ENCODE results near the gene GPRC5B.

Gene GPRC5B

GRCh38 chr16:19879241-19879792, 5.3 kb downstream of the GPRC5B start:
- H3K4me1 ChIP-seq (ENCODE audit: insufficient read depth, low read length): no peaks in the 10 kb centered on the region
- H3K27ac ChIP-seq (ENCODE audit: low read depth, low read length): no peak overlapping the region
- H3K4me3 ChIP-seq (ENCODE audit: low read depth in 1 of 2, low read length in 2 of 2): no peak overlapping the region
- H3K9ac ChIP-seq (ENCODE audit: low read length): no peak overlapping the region
- H3K36me3 ChIP-seq (ENCODE audit: insufficient read depth, low read length): no peaks in the 10 kb centered on the region
- H3K9me3 ChIP-seq (ENCODE audit: low read length): no peaks in the 10 kb centered on the region
- peaks cover 0 to 12% of the 10 kb centered on the region in 2 donors for H3K27me3 ChIP-seq (ENCODE audit: control insufficient read depth in 1 of 2, insufficient read depth in 2 of 2, low read length in 2 of 2)

GRCh38 chr16:19878757-19879156, 5.9 kb downstream of the GPRC5B start:
- no peaks in the 10 kb centered on the region for H3K9me3 ChIP-seq (ENCODE audit: low read length)
- H3K4me1 ChIP-seq (ENCODE audit: insufficient read depth, low read length): no peaks in the 10 kb centered on the region
- peaks cover 0 to 7% of the 10 kb centered on the region in 2 donors for H3K27me3 ChIP-seq (ENCODE audit: control insufficient read depth in 1 of 2, insufficient read depth in 2 of 2, low read length in 2 of 2)
- no peaks in the 10 kb centered on the region for H3K36me3 ChIP-seq (ENCODE audit: insufficient read depth, low read length)
- no peak overlapping the region for H3K9ac ChIP-seq (ENCODE audit: low read length)
- H3K4me3 ChIP-seq (ENCODE audit: low read depth in 1 of 2, low read length in 2 of 2): no peak overlapping the region
- no peak overlapping the region for H3K27ac ChIP-seq (ENCODE audit: low read depth, low read length)

- Histone ChIP-seq H3K27me3 (ENCODE audit: control insufficient read depth in 1 of 2, insufficient read depth in 2 of 2, low read length in 2 of 2) (no peaks in the 10 kb centered on the region), H3K9ac (ENCODE audit: low read length) (no peak overlapping the region), H3K36me3 (ENCODE audit: insufficient read depth, low read length) (no peaks in the 10 kb centered on the region), H3K9me3 (ENCODE audit: low read length) (no peaks in the 10 kb centered on the region), H3K27ac (ENCODE audit: low read depth, low read length) (no peak overlapping the region), H3K4me1 (ENCODE audit: insufficient read depth, low read length) (no peaks in the 10 kb centered on the region), H3K4me3 (ENCODE audit: low read depth in 1 of 2, low read length in 2 of 2) (no peak overlapping the region)
These were observed 8.1 kb downstream of the GPRC5B start for GRCh38 chr16:19876501-19877059.

- no peak overlapping the region for H3K4me3 ChIP-seq (ENCODE audit: low read depth in 1 of 2, low read length in 2 of 2)
- H3K27ac ChIP-seq (ENCODE audit: low read depth, low read length): no peak overlapping the region
- H3K4me1 ChIP-seq (ENCODE audit: insufficient read depth, low read length): no peaks in the 10 kb centered on the region
- H3K36me3 ChIP-seq (ENCODE audit: insufficient read depth, low read length): no peaks in the 10 kb centered on the region
- no peaks in the 10 kb centered on the region for H3K9me3 ChIP-seq (ENCODE audit: low read length)
- H3K9ac ChIP-seq (ENCODE audit: low read length): no peak overlapping the region
- H3K27me3 ChIP-seq (ENCODE audit: control insufficient read depth in 1 of 2, insufficient read depth in 2 of 2, low read length in 2 of 2): no peaks in the 10 kb centered on the region
These were observed 8.7 kb downstream of the GPRC5B start for GRCh38 chr16:19875900-19876299.

GRCh38 chr16:19874851-19875546, 9.6 kb downstream of the GPRC5B start:
- H3K9ac ChIP-seq (ENCODE audit: low read length): no peak overlapping the region
- no peak overlapping the region for H3K4me3 ChIP-seq (ENCODE audit: low read depth in 1 of 2, low read length in 2 of 2)
- H3K27ac ChIP-seq (ENCODE audit: low read depth, low read length): no peak overlapping the region
- no peaks in the 10 kb centered on the region for H3K36me3 ChIP-seq (ENCODE audit: insufficient read depth, low read length)
- no peaks in the 10 kb centered on the region for H3K9me3 ChIP-seq (ENCODE audit: low read length)
- no peaks in the 10 kb centered on the region for H3K4me1 ChIP-seq (ENCODE audit: insufficient read depth, low read length)
- no peaks in the 10 kb centered on the region for H3K27me3 ChIP-seq (ENCODE audit: control insufficient read depth in 1 of 2, insufficient read depth in 2 of 2, low read length in 2 of 2)

GRCh38 chr16:19874026-19874425, 10.6 kb downstream of the GPRC5B start:
- H3K27ac ChIP-seq (ENCODE audit: low read depth, low read length): no peak overlapping the region
- no peaks in the 10 kb centered on the region for H3K27me3 ChIP-seq (ENCODE audit: control insufficient read depth in 1 of 2, insufficient read depth in 2 of 2, low read length in 2 of 2)
- no peaks in the 10 kb centered on the region for H3K9me3 ChIP-seq (ENCODE audit: low read length)
- no peak overlapping the region for H3K9ac ChIP-seq (ENCODE audit: low read length)
- no peak overlapping the region for H3K4me3 ChIP-seq (ENCODE audit: low read depth in 1 of 2, low read length in 2 of 2)
- no peaks in the 10 kb centered on the region for H3K36me3 ChIP-seq (ENCODE audit: insufficient read depth, low read length)
- no peaks in the 10 kb centered on the region for H3K4me1 ChIP-seq (ENCODE audit: insufficient read depth, low read length)

- no peak overlapping the region for H3K4me3 ChIP-seq (ENCODE audit: low read depth in 1 of 2, low read length in 2 of 2)
- no peak overlapping the region for H3K9ac ChIP-seq (ENCODE audit: low read length)
- H3K27ac ChIP-seq (ENCODE audit: low read depth, low read length): no peak overlapping the region
- no peaks in the 10 kb centered on the region for H3K36me3 ChIP-seq (ENCODE audit: insufficient read depth, low read length)
- H3K9me3 ChIP-seq (ENCODE audit: low read length): no peaks in the 10 kb centered on the region
- no peaks in the 10 kb centered on the region for H3K27me3 ChIP-seq (ENCODE audit: control insufficient read depth in 1 of 2, insufficient read depth in 2 of 2, low read length in 2 of 2)
- H3K4me1 ChIP-seq (ENCODE audit: insufficient read depth, low read length): no peaks in the 10 kb centered on the region
These were observed 11.7 kb downstream of the GPRC5B start for GRCh38 chr16:19872935-19873334.

- H3K27ac ChIP-seq (ENCODE audit: low read depth, low read length): no peak overlapping the region
- no peaks in the 10 kb centered on the region for H3K27me3 ChIP-seq (ENCODE audit: control insufficient read depth in 1 of 2, insufficient read depth in 2 of 2, low read length in 2 of 2)
- H3K36me3 ChIP-seq (ENCODE audit: insufficient read depth, low read length): no peaks in the 10 kb centered on the region
- no peaks in the 10 kb centered on the region for H3K9me3 ChIP-seq (ENCODE audit: low read length)
- H3K9ac ChIP-seq (ENCODE audit: low read length): no peak overlapping the region
- H3K4me3 ChIP-seq (ENCODE audit: low read depth in 1 of 2, low read length in 2 of 2): no peak overlapping the region
- H3K4me1 ChIP-seq (ENCODE audit: insufficient read depth, low read length): no peaks in the 10 kb centered on the region
These were observed 12.3 kb downstream of the GPRC5B start for GRCh38 chr16:19872179-19872863.

GRCh38 chr16:19871721-19872120, 12.9 kb downstream of the GPRC5B start:
- no peak overlapping the region for H3K9ac ChIP-seq (ENCODE audit: low read length)
- no peaks in the 10 kb centered on the region for H3K9me3 ChIP-seq (ENCODE audit: low read length)
- no peak overlapping the region for H3K4me3 ChIP-seq (ENCODE audit: low read depth in 1 of 2, low read length in 2 of 2)
- H3K36me3 ChIP-seq (ENCODE audit: insufficient read depth, low read length): no peaks in the 10 kb centered on the region
- no peaks in the 10 kb centered on the region for H3K4me1 ChIP-seq (ENCODE audit: insufficient read depth, low read length)
- no peak overlapping the region for H3K27ac ChIP-seq (ENCODE audit: low read depth, low read length)
- H3K27me3 ChIP-seq (ENCODE audit: control insufficient read depth in 1 of 2, insufficient read depth in 2 of 2, low read length in 2 of 2): no peaks in the 10 kb centered on the region

GRCh38 chr16:19868421-19868820, 16.2 kb downstream of the GPRC5B start:
- Histone ChIP-seq H3K4me1 (ENCODE audit: insufficient read depth, low read length) (no peaks in the 10 kb centered on the region), H3K36me3 (ENCODE audit: insufficient read depth, low read length) (no peaks in the 10 kb centered on the region), H3K27ac (ENCODE audit: low read depth, low read length) (no peak overlapping the region)

GRCh38 chr16:19864566-19864965, 20.1 kb downstream of the GPRC5B start:
- Histone ChIP-seq H3K4me3 (ENCODE audit: low read depth in 1 of 2, low read length in 2 of 2) (no peak overlapping the region), H3K9ac (ENCODE audit: low read length) (no peak overlapping the region), H3K36me3 (ENCODE audit: insufficient read depth, low read length) (no peaks in the 10 kb centered on the region), H3K27me3 (ENCODE audit: control insufficient read depth in 1 of 2, insufficient read depth in 2 of 2, low read length in 2 of 2) (no peaks in the 10 kb centered on the region), H3K9me3 (ENCODE audit: low read length) (no peaks in the 10 kb centered on the region), H3K4me1 (ENCODE audit: insufficient read depth, low read length) (peaks cover 9% of the 10 kb centered on the region), H3K27ac (ENCODE audit: low read depth, low read length) (no peak overlapping the region)

More at GRCh38 chr16:19868421-19868820, 16.2 kb downstream of the GPRC5B start:
- Histone ChIP-seq H3K4me3 (ENCODE audit: low read depth in 1 of 2, low read length in 2 of 2) (no peak overlapping the region), H3K9ac (ENCODE audit: low read length) (no peak overlapping the region), H3K9me3 (ENCODE audit: low read length) (no peaks in the 10 kb centered on the region), H3K27me3 (ENCODE audit: control insufficient read depth in 1 of 2, insufficient read depth in 2 of 2, low read length in 2 of 2) (no peaks in the 10 kb centered on the region)

All from muscle layer of colon (tissue), 2 donors.